Limb (tissue), 2 donors: ENCODE data around the gene EPHB3.

Experiments used
- DNase-seq, 2 donors: peaks; one replicate each; pipeline ENCODE4 v3.0.0-alpha.2; 2016; ENCODE audit errors: extremely low spot score in 2 of 2

The EPHB3 gene

GRCh38 chr3:184543256-184543655, 18.3 kb upstream of the EPHB3 start:
- DNase-seq = no peak

GRCh38 chr3:184543843-184544512, 17.6 kb upstream of the EPHB3 start:
- DNase-seq = peak; percentile 72 to 87

GRCh38 chr3:184544513-184544861, 17.1 kb upstream of the EPHB3 start:
- DNase-seq = no peak

- no peak for DNase-seq
These were observed 15.8 kb upstream of the EPHB3 start for GRCh38 chr3:184545769-184546168.

- no peak for DNase-seq
These were observed 15.3 kb upstream of the EPHB3 start for GRCh38 chr3:184546252-184546651.

- DNase-seq = no peak
These were observed 11.6 kb upstream of the EPHB3 start for GRCh38 chr3:184549796-184550577.

- DNase-seq = no peak
These were observed 10.5 kb upstream of the EPHB3 start for GRCh38 chr3:184551103-184551502.

- no peak for DNase-seq
These were observed 9.8 kb upstream of the EPHB3 start for GRCh38 chr3:184551614-184552256.

GRCh38 chr3:184552296-184552695, 9.3 kb upstream of the EPHB3 start:
- DNase-seq = no peak

GRCh38 chr3:184552863-184553262, 8.7 kb upstream of the EPHB3 start:
- no peak for DNase-seq

GRCh38 chr3:184553385-184553784, 8.2 kb upstream of the EPHB3 start:
- DNase-seq = no peak

GRCh38 chr3:184554461-184554860, 7.1 kb upstream of the EPHB3 start:
- DNase-seq = no peak

GRCh38 chr3:184556582-184557347, 4.8 kb upstream of the EPHB3 start:
- DNase-seq = no peak

- peak in 1 of 2 donors; percentile 3 for DNase-seq
These were observed 4.1 kb upstream of the EPHB3 start for GRCh38 chr3:184557348-184557950.

- no peak for DNase-seq
These were observed 2.9 kb upstream of the EPHB3 start for GRCh38 chr3:184558726-184559125.

GRCh38 chr3:184559336-184559735, 2.2 kb upstream of the EPHB3 start:
- DNase-seq = no peak

GRCh38 chr3:184560531-184560930, 1.1 kb upstream of the EPHB3 start:
- no peak for DNase-seq

- peak in 1 of 2 donors; percentile 73 for DNase-seq
These were observed 610 bp downstream of the EPHB3 start for GRCh38 chr3:184561913-184562877.

GRCh38 chr3:184562878-184563560, 1.4 kb downstream of the EPHB3 start:
- DNase-seq = peak in 1 of 2 donors; percentile 71

GRCh38 chr3:184563561-184563925, 2.0 kb downstream of the EPHB3 start:
- DNase-seq = peak in 1 of 2 donors; percentile 47
